GM23338 (cell line): ENCODE results near the gene PDE3A.

Experiments used
- CREB1 ChIP-seq: fragments of 250-450 bp; sonication (Bioruptor Pico); IDR thresholded peaks from 2 replicates; pipeline ENCODE4 v1.5.0; 2020; ENCODE audit warnings: low read depth, mild to moderate bottlenecking, moderate library complexity
- CTCF ChIP-seq, 2 experiments: fragments of 200-600 bp in 1 of 2; sonication (generic) in 1 of 2; conservative IDR thresholded peaks; 2 replicates each; pipeline versions ENCODE4 v1.5.1 to v1.6.1; 2016 to 2017; ENCODE audit warnings: antibody characterized with exemption in 2 of 2, low read depth in 2 of 2, mild to moderate bottlenecking in 2 of 2, moderate library complexity in 1 of 2
- ETS1 ChIP-seq: IDR thresholded peaks from 2 replicates; pipeline ENCODE4 v1.6.1; 2016; ENCODE audit warnings: antibody characterized with exemption
- EZH2 ChIP-seq: fragments of 200-600 bp; sonication (generic); IDR thresholded peaks from one replicate; pipeline ENCODE4 v1.8.0; 2017; ENCODE audit warnings: antibody characterized with exemption, mild to moderate bottlenecking, low read depth; ENCODE audit not compliant: unreplicated experiment
- EZH2phosphoT487 ChIP-seq: fragments of 200-600 bp; sonication (generic); IDR thresholded peaks from one replicate; pipeline ENCODE4 v1.8.1; 2018; ENCODE audit warnings: antibody characterized with exemption; ENCODE audit not compliant: unreplicated experiment
- JUNB ChIP-seq: IDR thresholded peaks from one replicate; pipeline ENCODE4 v1.6.1; 2016; ENCODE audit warnings: antibody characterized with exemption; ENCODE audit not compliant: unreplicated experiment
- POLR2AphosphoS5 ChIP-seq: IDR thresholded peaks from 2 replicates; pipeline ENCODE4 v1.6.1; 2016; ENCODE audit warnings: antibody characterized with exemption, low read depth
- REST ChIP-seq: IDR thresholded peaks from one replicate; pipeline ENCODE4 v1.6.1; 2018; ENCODE audit warnings: antibody characterized with exemption; ENCODE audit not compliant: unreplicated experiment
- STAT1 ChIP-seq: IDR thresholded peaks from one replicate; pipeline ENCODE4 v1.6.1; 2016; ENCODE audit warnings: antibody characterized with exemption; ENCODE audit not compliant: unreplicated experiment
- ZNF114 ChIP-seq: fragments of 250-450 bp; sonication (Bioruptor Pico); IDR thresholded peaks from 2 replicates; pipeline ENCODE4 v1.5.0; 2020; ENCODE audit warnings: mild to moderate bottlenecking, moderate library complexity
- ZNF462 ChIP-seq: fragments of 250-450 bp; sonication (Bioruptor Pico); IDR thresholded peaks from 2 replicates; pipeline ENCODE4 v1.5.0; 2020; ENCODE audit warnings: mild to moderate bottlenecking, moderate library complexity

GRCh38 chr12:20382117-20382516 is 13.8 kb downstream of the PDE3A start:
- TF ChIP-seq POLR2AphosphoS5, result no peak
- TF ChIP-seq CTCF (conservative IDR thresholded peaks at IDR 0.05; ENCODE audit: low read depth in 2 of 2), result no peak
- no peak for TF ChIP-seq EZH2phosphoT487
- TF ChIP-seq EZH2, result no peak
- no peak for TF ChIP-seq CREB1 (CRISPR knock-in tag)
- no peak for TF ChIP-seq ZNF462 (CRISPR knock-in tag)
- no peak for TF ChIP-seq ETS1
- no peak for TF ChIP-seq REST
- TF ChIP-seq STAT1, result no peak
- TF ChIP-seq JUNB, result no peak
- TF ChIP-seq ZNF114 (CRISPR knock-in tag), result no peak
